Measurements from ENCODE around the gene KHK. TPM values are rescaled to one million over a fixed set of nuclear protein-coding genes. Genes with fewer than 3 reads are reported as not detected.
A peak's percentile ranks its signal among the peaks of the same experiment; 100 is the strongest.

Gene KHK
- total and polyA plus RNA-seq, 9 donors, result 1.3 to 10.7 (median 5.2) TPM

DNA sequence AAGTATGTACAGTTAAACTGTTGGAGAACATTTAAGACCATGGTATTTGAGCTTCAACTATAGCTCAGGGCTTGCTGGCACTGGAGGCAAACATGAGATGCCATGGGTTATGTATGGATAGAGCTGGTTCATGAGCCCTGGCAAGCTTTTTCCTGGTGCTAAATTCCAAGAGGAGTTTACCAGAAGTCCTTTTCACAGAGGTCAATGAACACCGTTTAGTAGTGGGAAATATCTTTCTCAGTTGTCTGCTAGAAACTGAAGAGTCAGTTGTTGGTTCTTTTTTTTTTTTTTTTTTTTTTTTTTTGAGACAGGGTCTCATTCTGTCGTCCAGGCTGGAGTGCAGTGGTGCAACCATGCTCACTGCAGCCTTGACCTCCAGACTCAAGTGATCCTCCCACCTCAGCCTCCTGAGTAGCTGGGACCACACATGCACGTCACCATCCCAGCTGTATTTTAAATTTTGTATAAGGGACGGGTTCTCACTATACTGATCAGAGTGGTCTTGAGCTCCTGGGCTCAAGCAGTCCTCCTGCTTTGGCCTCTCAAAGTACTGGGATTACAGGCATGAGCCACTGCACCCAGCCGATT is 1.3 kb downstream of the KHK start:
- WGBS, 3 donors, result 67 to 75% (median 71%) methylated on average over 5 of the region's 5 CpGs

DNA sequence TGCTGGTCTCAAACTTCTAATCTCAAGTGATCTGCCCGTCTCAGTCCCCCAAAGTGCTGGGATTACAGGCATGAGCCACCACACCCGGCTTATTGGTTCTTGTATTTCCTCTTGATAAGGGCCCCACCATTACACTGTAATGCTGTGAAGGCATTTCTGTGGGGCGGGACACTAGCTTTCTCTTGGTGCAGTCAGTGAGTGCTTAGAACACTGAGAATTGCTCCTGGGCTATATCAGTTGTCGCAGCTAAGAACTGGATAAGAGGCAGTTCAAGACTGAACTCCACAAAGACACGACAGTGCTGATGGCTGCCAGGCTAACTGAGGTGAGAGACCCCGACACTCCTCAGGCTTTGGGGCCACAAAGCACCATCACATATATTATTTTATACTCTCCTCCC is 2.1 kb downstream of the KHK start:
- Histone ChIP-seq H3K27me3 (no peaks in the 10 kb centered on the region), H3K4me3 (no peak overlapping the region), H3K36me3 (no peaks in the 10 kb centered on the region), H3K4me1 (ENCODE audit: insufficient read depth) (peaks cover 3% of the 10 kb centered on the region), H3K9me3 (no peaks in the 10 kb centered on the region), H3K27ac (no peak overlapping the region)
- peak in 1 of 5 donors; percentile 10 for DNase-seq
- WGBS, 3 donors, result 92 to 94% (median 93%) methylated on average over 6 of the region's 6 CpGs
- TF ChIP-seq, protein P1, sequence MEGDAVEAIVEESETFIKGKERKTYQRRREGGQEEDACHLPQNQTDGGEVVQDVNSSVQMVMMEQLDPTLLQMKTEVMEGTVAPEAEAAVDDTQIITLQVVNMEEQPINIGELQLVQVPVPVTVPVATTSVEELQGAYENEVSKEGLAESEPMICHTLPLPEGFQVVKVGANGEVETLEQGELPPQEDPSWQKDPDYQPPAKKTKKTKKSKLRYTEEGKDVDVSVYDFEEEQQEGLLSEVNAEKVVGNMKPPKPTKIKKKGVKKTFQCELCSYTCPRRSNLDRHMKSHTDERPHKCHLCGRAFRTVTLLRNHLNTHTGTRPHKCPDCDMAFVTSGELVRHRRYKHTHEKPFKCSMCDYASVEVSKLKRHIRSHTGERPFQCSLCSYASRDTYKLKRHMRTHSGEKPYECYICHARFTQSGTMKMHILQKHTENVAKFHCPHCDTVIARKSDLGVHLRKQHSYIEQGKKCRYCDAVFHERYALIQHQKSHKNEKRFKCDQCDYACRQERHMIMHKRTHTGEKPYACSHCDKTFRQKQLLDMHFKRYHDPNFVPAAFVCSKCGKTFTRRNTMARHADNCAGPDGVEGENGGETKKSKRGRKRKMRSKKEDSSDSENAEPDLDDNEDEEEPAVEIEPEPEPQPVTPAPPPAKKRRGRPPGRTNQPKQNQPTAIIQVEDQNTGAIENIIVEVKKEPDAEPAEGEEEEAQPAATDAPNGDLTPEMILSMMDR (IDR thresholded peaks at IDR 0.05), result no peak
- TF ChIP-seq POLR2A (IDR thresholded peaks at IDR 0.05) (no peak), EP300 (IDR thresholded peaks at IDR 0.05) (no peak)
- intact Hi-C loops (cut with DNase I), result loop anchor here (5.0 to 10.0 kb wide), 4 partner anchors 36 to 114 kb away; partner anchors contain the start of genes AGBL5 (in 2 of the 4), MAPRE3 (in 2 of the 4) and TMEM214 (in 2 of the 4)

More for the DNA sequence above, 1.3 kb downstream of the KHK start:
- no peak for DNase-seq
- intact Hi-C loops (cut with DNase I), result loop anchor here (2.0 to 10.0 kb wide), 5 partner anchors 36 to 125 kb away; partner anchors contain the start of genes AGBL5 (in 2 of the 4), MAPRE3 (in 2 of the 4) and TMEM214 (in 2 of the 4)
- Histone ChIP-seq H3K27ac (no peak overlapping the region), H3K9me3 (no peaks in the 10 kb centered on the region), H3K4me3 (no peak overlapping the region), H3K36me3 (no peaks in the 10 kb centered on the region), H3K4me1 (ENCODE audit: insufficient read depth) (peaks cover 3% of the 10 kb centered on the region), H3K27me3 (no peaks in the 10 kb centered on the region)
- TF ChIP-seq POLR2A (IDR thresholded peaks at IDR 0.05), result no peak
- TF ChIP-seq, protein P1 (IDR thresholded peaks at IDR 0.05), result no peak

DNA sequence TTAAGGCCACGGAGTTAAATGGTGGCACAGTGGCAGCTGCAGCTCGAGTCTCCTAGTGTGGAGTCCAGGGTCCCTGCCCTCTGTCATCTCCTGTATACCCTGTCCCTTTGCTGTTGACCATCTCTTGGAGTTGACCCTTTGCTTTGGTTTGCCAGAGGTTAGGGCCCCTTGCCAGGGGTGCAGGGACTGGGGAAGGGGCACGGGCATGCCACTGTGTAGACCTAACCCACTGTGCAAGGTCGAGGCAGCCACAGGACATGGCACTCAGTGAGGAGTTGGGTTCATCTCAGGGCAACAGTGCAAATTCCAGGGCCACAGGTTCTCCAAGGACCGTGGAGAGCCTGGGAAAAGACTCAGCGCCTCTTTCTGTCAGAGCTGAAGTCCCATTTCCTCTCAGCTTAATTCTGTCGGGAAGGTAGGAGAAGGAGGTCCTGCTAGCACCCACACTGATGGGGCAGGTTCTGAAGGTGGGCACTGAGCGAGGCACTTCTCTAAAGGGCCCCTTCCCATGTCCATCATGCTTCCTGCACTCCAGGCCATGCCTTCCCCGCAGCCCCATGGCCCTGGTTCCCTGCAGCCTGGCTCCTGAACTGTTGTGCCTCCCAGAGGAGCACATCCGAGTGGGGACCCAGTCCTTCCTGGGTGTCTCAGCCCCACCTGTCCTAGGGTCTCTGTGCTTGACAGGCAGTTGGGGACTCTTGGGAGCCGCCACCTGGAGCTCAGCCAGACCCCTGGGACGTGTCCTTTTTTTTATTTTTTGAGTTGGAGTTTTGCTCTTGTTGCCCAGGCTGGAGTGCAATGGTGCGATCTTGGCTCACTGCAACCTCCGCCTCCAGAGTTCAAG is 2.8 kb downstream of the KHK start:
- Histone ChIP-seq H3K4me3 (no peak overlapping the region), H3K27ac (no peak overlapping the region), H3K9me3 (no peaks in the 10 kb centered on the region), H3K36me3 (no peaks in the 10 kb centered on the region), H3K4me1 (ENCODE audit: insufficient read depth) (peaks cover 3% of the 10 kb centered on the region), H3K27me3 (no peaks in the 10 kb centered on the region)
- no peak for TF ChIP-seq EP300 (IDR thresholded peaks at IDR 0.05)
- TF ChIP-seq, protein P1 (IDR thresholded peaks at IDR 0.05), result no peak
- no peak for TF ChIP-seq POLR2A (IDR thresholded peaks at IDR 0.05)
- intact Hi-C loops (cut with DNase I), result loop anchor here (5.0 to 10.0 kb wide), 4 partner anchors 37 to 115 kb away; partner anchors contain the start of genes AGBL5 (in 2 of the 4), MAPRE3 (in 2 of the 4) and TMEM214 (in 2 of the 4)
- peak in 1 of 5 donors; percentile 19 for DNase-seq
- 87 to 92% (median 88%) methylated on average over 14 of the region's 14 CpGs for WGBS, 3 donors
